Endothelial cell of umbilical vein (primary cell): ENCODE measurements around the gene TMIGD3. TPM values are rescaled to one million over a fixed set of nuclear protein-coding genes. Genes with fewer than 3 reads are reported as not detected.

Experiments
- BruUV-seq: library from RNA; stranded (reverse); fragments of 400-500 nt; replicated peaks from 2 replicates; lab custom pipeline; 2021; lab: Mats Ljungman, UMichigan
- CTCF ChIA-PET: fragments of 300-600, 350-600 bp; sonication (Branson Sonifier 250); formaldehyde crosslinking; loops from one replicate; lab custom pipeline; 2021; ENCODE audit warnings: antibody characterized with exemption, inconsistent platforms; lab: Charles Lee
- POLR2A ChIA-PET: fragments of 300-600, 350-600 bp; sonication (Branson Sonifier 250); formaldehyde crosslinking; loops from one replicate; lab custom pipeline; 2021; ENCODE audit warnings: antibody characterized with exemption, inconsistent platforms; lab: Charles Lee
- DNase-seq: peaks from one replicate; pipeline ENCODE4 v3.0.0-alpha.2; 2011; ENCODE audit warnings: low read depth, low spot score
- FAIRE-seq: peaks from 2 replicates; lab custom pipeline; 2011; peaks lifted over from hg19 to GRCh38; lab: Jason Lieb, UNC
- H2AFZ ChIP-seq: 2 replicates; pipeline ENCODE4 v1.6.0; 2012; ENCODE audit warnings: low read depth, low read length, control low read depth, inconsistent platforms
- H3K27ac ChIP-seq: 2 replicates; pipeline ENCODE4 v1.5.1; 2011; ENCODE audit warnings: low read depth, mild to moderate bottlenecking, control low read depth, low read length, moderate library complexity; ENCODE audit not compliant: insufficient read depth
- H3K27me3 ChIP-seq, 2 experiments: 2 replicates each; pipeline versions ENCODE4 v1.6.0 to v1.6.1; 2011; ENCODE audit warnings: low read length in 2 of 2, mixed read lengths in 1 of 2; ENCODE audit not compliant: control insufficient read depth in 2 of 2, insufficient read depth in 2 of 2
- H3K36me3 ChIP-seq, 2 experiments: 2 replicates in 1 of 2; 3 replicates in 1 of 2; pipeline ENCODE4 v1.5.1; 2011; ENCODE audit warnings: low read length in 2 of 2, mild to moderate bottlenecking in 1 of 2, moderate library complexity in 1 of 2; ENCODE audit not compliant: control insufficient read depth in 2 of 2, insufficient read depth in 2 of 2; ENCODE audit errors: extremely low read depth in 1 of 2
- H3K4me1 ChIP-seq: 3 replicates; pipeline ENCODE4 v1.5.1; 2011; ENCODE audit warnings: mild to moderate bottlenecking, low read length; ENCODE audit not compliant: control insufficient read depth, insufficient read depth; ENCODE audit errors: extremely low read depth
- H3K4me2 ChIP-seq: 2 replicates; pipeline ENCODE4 v1.6.1; 2011; ENCODE audit warnings: low read length, control low read depth, mixed read lengths; ENCODE audit not compliant: insufficient read depth
- H3K4me3 ChIP-seq, 3 experiments: fragments of 200-600 bp in 1 of 3; sonication (generic), shearing (Covaris generic) in 1 of 3; replicated peaks in 1 of 3; 2 replicates each; pipeline ENCODE4 v1.5.1; 2011 to 2016; ENCODE audit warnings: control low read depth in 3 of 3, low read length in 3 of 3, mild to moderate bottlenecking in 2 of 3, inconsistent platforms in 1 of 3, low read depth in 1 of 3, moderate library complexity in 1 of 3; ENCODE audit not compliant: insufficient read depth in 1 of 3
- H3K79me2 ChIP-seq: 2 replicates; pipeline ENCODE4 v1.6.0; 2012; ENCODE audit warnings: low read length, inconsistent platforms; ENCODE audit not compliant: control insufficient read depth, insufficient read depth
- H3K9ac ChIP-seq: replicated peaks from 2 replicates; pipeline ENCODE3; 2011; ENCODE audit warnings: low read length, control low read depth; ENCODE audit not compliant: insufficient read depth; ENCODE audit errors: extremely low read depth
- H3K9me1 ChIP-seq: replicated peaks from 3 replicates; pipeline ENCODE4 v1.6.0; 2011; ENCODE audit warnings: mild to moderate bottlenecking, low read length; ENCODE audit not compliant: control insufficient read depth, insufficient read depth; ENCODE audit errors: extremely low read depth
- H3K9me3 ChIP-seq: replicated peaks from 2 replicates; pipeline ENCODE4 v1.5.1; 2012; ENCODE audit warnings: low read length, inconsistent platforms; ENCODE audit not compliant: control insufficient read depth, insufficient read depth
- H4K20me1 ChIP-seq: replicated peaks from 2 replicates; pipeline ENCODE3; 2011; ENCODE audit warnings: mild to moderate bottlenecking, low read length; ENCODE audit not compliant: control insufficient read depth, insufficient read depth; ENCODE audit errors: extremely low read depth
- EZH2 ChIP-seq: IDR thresholded peaks from 2 replicates; pipeline ENCODE4 v1.6.1; 2012; ENCODE audit warnings: borderline replicate concordance, low read depth, mild to moderate bottlenecking, moderate library complexity, low read length, inconsistent platforms; ENCODE audit not compliant: severe bottlenecking
- FOS ChIP-seq: IDR thresholded peaks from 2 replicates; pipeline ENCODE4 v1.6.1; 2011; ENCODE audit warnings: mild to moderate bottlenecking, low read length, moderate library complexity, borderline replicate concordance; ENCODE audit not compliant: insufficient read depth
- GATA2 ChIP-seq: IDR thresholded peaks from 2 replicates; pipeline ENCODE4 v1.7.0; 2011; ENCODE audit warnings: low read depth, mild to moderate bottlenecking, moderate library complexity, mixed read lengths, low read length; ENCODE audit not compliant: insufficient read length, insufficient read depth
- MAX ChIP-seq: IDR thresholded peaks from 2 replicates; pipeline ENCODE4 v1.6.1; 2011; ENCODE audit not compliant: insufficient read depth, insufficient read length
- MYC ChIP-seq: IDR thresholded peaks from one replicate; pipeline ENCODE4 v1.6.1; 2011; ENCODE audit warnings: mild to moderate bottlenecking, low read depth, low read length
- POLR2A ChIP-seq: IDR thresholded peaks from 2 replicates; pipeline ENCODE4 v1.6.1; 2012; ENCODE audit warnings: low read depth, mild to moderate bottlenecking, control low read depth, low read length
- POLR2AphosphoS5 ChIP-seq: IDR thresholded peaks from 2 replicates; pipeline ENCODE4 v1.6.1; 2012; ENCODE audit warnings: low read depth, mild to moderate bottlenecking, control low read depth, low read length, moderate library complexity; ENCODE audit not compliant: insufficient read depth
- dilution Hi-C: fragments of 300-500 bp; cut with MboI; formaldehyde crosslinking; loops from one replicate; pipeline ENCODE4 v1.15.0; 2019; ENCODE audit warnings: low sequenced_read_pairs; ENCODE audit not compliant: extremely low pct_ligation_motif_present
- intact Hi-C: fragments of 100-400 bp; cut with micrococcal nuclease; formaldehyde crosslinking; loops from one replicate; pipeline ENCODE4 v1.10.0; 2022
- polyA plus RNA-seq, 4 experiments: library from polyadenylated mRNA; depleted of rRNA in 3 of 4; stranded (reverse) in 3 of 4; unstranded in 1 of 4; fragments of >200 nt; gene quantifications; 2 replicates each; pipeline versions ENCODE4 v1.2.1 to v1.2.3, GENCODE V29; 2011 to 2012; ENCODE audit warnings: missing spikeins in 1 of 4
- total RNA-seq: library from RNA; stranded (reverse); gene quantifications from 2 replicates; pipeline ENCODE4 v1.2.3, GENCODE V29; 2021

The TMIGD3 gene
- total and polyA plus RNA-seq, 2 donors (not counting 3 experiments of a cell fraction or from before 2014, with no cell fraction given), result 0.07 to 0.49 TPM

GRCh38 chr1:111511370-111511769, 7.9 kb upstream of the TMIGD3 start:
- POLR2A ChIA-PET, result no interaction called here
- Histone ChIP-seq H3K4me2 (no peak overlapping the region), H3K9me1 (no peaks in the 10 kb centered on the region), H4K20me1 (no peaks in the 10 kb centered on the region), H3K27me3 (no peaks in the 10 kb centered on the region), H3K4me1 (peaks cover 35% of the 10 kb centered on the region), H3K9me3 (no peaks in the 10 kb centered on the region), H3K36me3 (peaks cover 0 to 1% of the 10 kb centered on the region in 2 experiments), H3K27ac (no peak overlapping the region), H2AFZ (no peak overlapping the region), H3K4me3 (no peak overlapping the region), H3K9ac (no peak overlapping the region), H3K79me2 (no peaks in the 10 kb centered on the region)
- CTCF ChIA-PET, result no interaction called here
- dilution Hi-C loops, result no loop called here
- FAIRE-seq, result no peak
- DNase-seq, result no peak
- no peak for TF ChIP-seq GATA2
- TF ChIP-seq FOS, result no peak
- no peak for TF ChIP-seq POLR2A
- no peak for TF ChIP-seq MYC
- no peak for TF ChIP-seq EZH2
- BruUV-seq, result no TSS peak
- intact Hi-C loops, result no loop called here

GRCh38 chr1:111509997-111510375, 6.6 kb upstream of the TMIGD3 start:
- peak; percentile 26 for DNase-seq
- POLR2A ChIA-PET, result no interaction called here
- BruUV-seq, result no TSS peak

More at GRCh38 chr1:111509997-111510375, 6.6 kb upstream of the TMIGD3 start:
- Histone ChIP-seq H3K79me2 (no peaks in the 10 kb centered on the region), H3K4me3 (no peak overlapping the region), H3K4me2 (no peak overlapping the region), H3K9ac (no peak overlapping the region), H3K36me3 (peaks cover 0 to 1% of the 10 kb centered on the region in 2 experiments), H3K27me3 (no peaks in the 10 kb centered on the region), H3K9me1 (no peaks in the 10 kb centered on the region), H4K20me1 (no peaks in the 10 kb centered on the region), H3K4me1 (peaks cover 21% of the 10 kb centered on the region), H2AFZ (no peak overlapping the region), H3K9me3 (no peaks in the 10 kb centered on the region), H3K27ac (no peak overlapping the region)
- TF ChIP-seq POLR2A, result no peak
- TF ChIP-seq GATA2, result no peak
- no peak for TF ChIP-seq MAX
- no peak for TF ChIP-seq POLR2AphosphoS5
- FAIRE-seq, result no peak
- dilution Hi-C loops (no loop called here), intact Hi-C loops (loop anchor here (2.0 to 5.0 kb wide), 3 partner anchors 83 to 1478 kb away; partner anchors contain the start of genes RAP1A and STRIP1)
- CTCF ChIA-PET, result interaction anchor here (1.0 to 3.9 kb wide), 7 partner anchors 28 to 260 kb away, joined by 3 to 64 read pairs (median 3); no protein-coding TSS in a partner anchor
